Breast epithelium (tissue), 4 donors: Measurements from ENCODE around the gene ERRFI1. TPM values are rescaled to one million over a fixed set of nuclear protein-coding genes. Genes with fewer than 3 reads are reported as not detected.
A peak's percentile ranks its signal among the peaks of the same experiment; 100 is the strongest.

ENCODE experiments used
- DNase-seq, 2 donors: peaks; one replicate each; pipeline ENCODE4 v3.0.0-alpha.2; 2019; ENCODE audit warnings: low spot score in 2 of 2
- H3K27ac ChIP-seq, 2 donors: fragments of 200-600 bp; sonication (generic) in 1 of 2; one replicate each; pipeline ENCODE4 v1.5.1; 2016 to 2019; ENCODE audit warnings: mild to moderate bottlenecking in 1 of 2
- H3K27me3 ChIP-seq, 2 donors: fragments of 200-600 bp; sonication (generic) in 1 of 2; one replicate each; pipeline versions ENCODE4 v1.5.1 to v1.6.0; 2017 to 2019; ENCODE audit warnings: control low read depth in 1 of 2, mild to moderate bottlenecking in 1 of 2
- H3K36me3 ChIP-seq: fragments of 200-600 bp; one replicate; pipeline ENCODE4 v1.5.1; 2019
- H3K4me1 ChIP-seq, 2 donors: fragments of 200-600 bp; sonication (generic); one replicate each; pipeline ENCODE4 v1.5.1; 2016 to 2019; ENCODE audit warnings: control low read depth in 1 of 2
- H3K4me3 ChIP-seq, 3 donors: fragments of 200-600 bp; sonication (generic); 1 replicate in 2 of 3; 2 replicates in 1 of 3; pipeline ENCODE4 v1.5.1; 2016 to 2019; ENCODE audit warnings: mild to moderate bottlenecking in 3 of 3, moderate library complexity in 2 of 3
- H3K9me3 ChIP-seq, 2 donors: fragments of 200-600 bp; sonication (generic) in 1 of 2; one replicate each; pipeline ENCODE4 v1.5.1; 2016 to 2019; ENCODE audit warnings: control low read depth in 1 of 2
- POLR2A ChIP-seq: fragments of 450-650 bp; IDR thresholded peaks from one replicate; pipeline ENCODE4 v1.6.1; 2016; ENCODE audit warnings: antibody characterized with exemption, mild to moderate bottlenecking, moderate library complexity
- POLR2AphosphoS5 ChIP-seq, 3 donors: sonication (generic); formaldehyde crosslinking; IDR thresholded peaks; one replicate each; pipeline ENCODE4 v1.6.1; 2017; ENCODE audit warnings: antibody characterized with exemption in 3 of 3
- intact Hi-C: fragments of 100-400 bp; cut with DNase I; formaldehyde crosslinking; loops from one replicate; pipeline ENCODE4 v1.15.1; 2023; ENCODE audit warnings: low total_unique reads
- total RNA-seq, 3 donors: library from RNA; depleted of rRNA; stranded (reverse); fragments of >200 nt; gene quantifications; one replicate each; pipeline ENCODE4 v1.1.0, GENCODE V29; 2016
- TF ChIP-seq, protein P1 (sequence below), 3 donors: fragments of 450-650 bp; IDR thresholded peaks; one replicate each; pipeline ENCODE4 v1.5.1; 2016 to 2017; ENCODE audit warnings: antibody characterized with exemption in 3 of 3, mild to moderate bottlenecking in 3 of 3, moderate library complexity in 3 of 3

The ERRFI1 gene
- total RNA-seq, 3 donors from 2014 or later = 207 to 550 (median 379) TPM

DNA sequence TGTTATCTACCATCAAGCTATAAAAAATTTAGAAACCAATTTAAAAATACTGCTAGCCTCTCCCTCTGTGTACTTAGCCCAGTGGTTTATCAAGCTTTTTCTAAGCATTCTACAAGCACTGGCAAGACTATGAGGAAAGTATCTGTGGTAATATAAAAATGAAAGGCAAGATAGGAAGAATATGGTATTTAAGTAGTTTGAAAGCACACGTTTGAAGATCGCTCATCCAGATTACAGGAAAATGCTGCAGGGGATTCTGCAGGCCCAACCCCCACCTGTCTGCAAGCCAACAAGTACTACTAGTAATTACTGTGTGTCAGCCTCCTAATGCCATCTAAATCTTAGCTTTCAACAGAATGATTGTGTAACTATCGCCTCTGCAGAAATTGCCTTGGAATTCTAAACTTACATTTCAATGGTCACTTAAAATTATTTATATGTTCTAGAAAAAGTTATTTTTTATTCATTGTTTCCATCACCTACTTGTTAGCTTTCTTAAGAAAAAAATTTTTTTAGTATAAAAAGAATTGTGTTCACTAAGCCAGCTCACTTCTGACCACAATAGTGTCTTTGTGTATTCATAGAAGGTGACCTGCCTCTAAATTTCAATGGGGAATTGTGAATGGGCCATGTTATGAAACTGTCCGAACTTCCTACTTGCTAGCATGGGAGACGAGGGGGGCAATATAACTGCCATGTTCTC lies 8.5 kb downstream of the ERRFI1 start:
- peak in 1 of 2 donors; percentile 60 for DNase-seq
- intact Hi-C loops = loop anchor here (5.0 kb wide), 1 partner anchor 295 kb away; no protein-coding TSS in a partner anchor
- Histone ChIP-seq H3K4me1 (peaks cover 0 to 7% of the 10 kb centered on the region in 2 donors), H3K9me3 (no peaks in the 10 kb centered on the region), H3K27ac (peak overlapping the region; percentile 60 to 97), H3K4me3 (peak overlapping the region in 2 of 3 donors; percentile 4 to 94), H3K36me3 (no peaks in the 10 kb centered on the region), H3K27me3 (no peaks in the 10 kb centered on the region)
- TF ChIP-seq, protein P1, sequence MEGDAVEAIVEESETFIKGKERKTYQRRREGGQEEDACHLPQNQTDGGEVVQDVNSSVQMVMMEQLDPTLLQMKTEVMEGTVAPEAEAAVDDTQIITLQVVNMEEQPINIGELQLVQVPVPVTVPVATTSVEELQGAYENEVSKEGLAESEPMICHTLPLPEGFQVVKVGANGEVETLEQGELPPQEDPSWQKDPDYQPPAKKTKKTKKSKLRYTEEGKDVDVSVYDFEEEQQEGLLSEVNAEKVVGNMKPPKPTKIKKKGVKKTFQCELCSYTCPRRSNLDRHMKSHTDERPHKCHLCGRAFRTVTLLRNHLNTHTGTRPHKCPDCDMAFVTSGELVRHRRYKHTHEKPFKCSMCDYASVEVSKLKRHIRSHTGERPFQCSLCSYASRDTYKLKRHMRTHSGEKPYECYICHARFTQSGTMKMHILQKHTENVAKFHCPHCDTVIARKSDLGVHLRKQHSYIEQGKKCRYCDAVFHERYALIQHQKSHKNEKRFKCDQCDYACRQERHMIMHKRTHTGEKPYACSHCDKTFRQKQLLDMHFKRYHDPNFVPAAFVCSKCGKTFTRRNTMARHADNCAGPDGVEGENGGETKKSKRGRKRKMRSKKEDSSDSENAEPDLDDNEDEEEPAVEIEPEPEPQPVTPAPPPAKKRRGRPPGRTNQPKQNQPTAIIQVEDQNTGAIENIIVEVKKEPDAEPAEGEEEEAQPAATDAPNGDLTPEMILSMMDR (IDR thresholded peaks at IDR 0.05) = no peak
- TF ChIP-seq POLR2AphosphoS5 (IDR thresholded peaks at IDR 0.05) (peak in 2 of 3 donors; percentile 32 to 33), POLR2A (no peak)

GRCh38 chr1:8016895-8017241 lies 9.2 kb downstream of the ERRFI1 start:
- H3K4me3 ChIP-seq = peak overlapping the region in 2 of 3 donors; percentile 5 to 40
- H3K9me3 ChIP-seq = no peaks in the 10 kb centered on the region
- no peaks in the 10 kb centered on the region for H3K36me3 ChIP-seq
- H3K4me1 ChIP-seq = peaks cover 0 to 7% of the 10 kb centered on the region in 2 donors
- DNase-seq = no peak
- TF ChIP-seq POLR2AphosphoS5 (IDR thresholded peaks at IDR 0.05) (no peak), POLR2A (no peak)
- TF ChIP-seq, protein P1 (IDR thresholded peaks at IDR 0.05) = no peak
- peak overlapping the region; percentile 60 to 97 for H3K27ac ChIP-seq
- no peaks in the 10 kb centered on the region for H3K27me3 ChIP-seq
- intact Hi-C loops = loop anchor here (5.0 kb wide), 1 partner anchor 295 kb away; no protein-coding TSS in a partner anchor

DNA sequence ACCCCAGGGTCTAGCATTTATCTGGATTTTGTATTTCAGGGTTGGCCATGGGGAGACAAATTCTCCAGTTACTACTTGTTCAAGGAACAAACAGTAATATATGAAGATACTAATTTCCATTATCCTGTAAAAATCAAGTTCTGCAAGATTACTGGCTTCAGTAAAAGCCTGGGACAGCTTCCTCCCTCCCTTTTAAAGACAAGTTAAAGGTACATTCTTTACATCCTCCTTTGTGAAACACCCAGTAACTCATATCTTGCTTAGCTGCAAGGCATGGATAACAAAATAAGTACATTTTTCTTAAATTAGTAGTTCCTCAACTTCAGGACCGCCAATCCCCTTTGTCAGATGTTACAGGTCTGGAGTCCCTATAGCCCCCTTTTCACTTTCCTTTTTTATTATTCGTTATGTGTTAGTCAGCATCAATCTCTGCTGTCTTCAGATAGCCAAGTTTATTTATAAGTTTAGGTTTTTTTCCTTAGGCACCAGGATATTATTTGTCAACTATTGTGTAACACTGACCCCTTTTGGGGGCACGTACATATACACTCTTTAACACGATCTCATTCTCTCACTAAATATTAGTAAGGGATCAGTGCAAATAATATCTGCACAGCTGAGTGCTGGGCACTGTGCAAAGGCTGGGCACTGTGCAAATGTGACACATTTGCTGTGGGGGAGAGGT lies 9.8 kb downstream of the ERRFI1 start:
- peaks cover 0 to 7% of the 10 kb centered on the region in 2 donors for H3K4me1 ChIP-seq
- H3K4me3 ChIP-seq = peak overlapping the region in 2 of 3 donors; percentile 5 to 32

DNA sequence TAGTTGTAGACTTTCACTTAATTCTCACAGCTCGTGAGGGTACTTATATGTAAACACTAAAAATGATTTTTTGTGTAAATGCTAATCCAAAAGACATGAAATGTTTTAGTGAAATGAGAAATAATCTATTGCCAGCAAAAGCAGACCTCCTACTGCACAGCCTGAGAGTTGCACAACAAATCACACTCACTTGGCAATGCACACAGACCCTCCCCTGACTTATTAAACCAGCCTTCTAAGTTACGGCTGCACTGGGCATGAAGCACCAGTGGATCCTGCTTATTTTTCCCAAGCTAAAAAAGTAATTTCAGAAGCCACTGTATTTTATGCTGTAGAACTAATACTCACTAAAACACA lies 10.3 kb downstream of the ERRFI1 start:
- no peak for DNase-seq
- peak overlapping the region; percentile 27 to 97 for H3K27ac ChIP-seq
- H3K4me3 ChIP-seq = peak overlapping the region; percentile 5 to 32 (median 8)
- H3K36me3 ChIP-seq = no peaks in the 10 kb centered on the region
- TF ChIP-seq POLR2AphosphoS5 (IDR thresholded peaks at IDR 0.05) = peak in 1 of 3 donors; percentile 31
- TF ChIP-seq POLR2A = no peak
- TF ChIP-seq, protein P1 (IDR thresholded peaks at IDR 0.05) = no peak
- H3K9me3 ChIP-seq = no peaks in the 10 kb centered on the region
- peaks cover 0 to 7% of the 10 kb centered on the region in 2 donors for H3K4me1 ChIP-seq
- intact Hi-C loops = loop anchor here (5.0 kb wide), 1 partner anchor 297 kb away; no protein-coding TSS in a partner anchor
- no peaks in the 10 kb centered on the region for H3K27me3 ChIP-seq

More for the DNA sequence above, 9.8 kb downstream of the ERRFI1 start:
- intact Hi-C loops = loop anchor here (5.0 kb wide), 1 partner anchor 296 kb away; no protein-coding TSS in a partner anchor
- no peaks in the 10 kb centered on the region for H3K36me3 ChIP-seq
- H3K27ac ChIP-seq = peak overlapping the region; percentile 27 to 97
- no peak for DNase-seq
- TF ChIP-seq POLR2AphosphoS5 (IDR thresholded peaks at IDR 0.05) (no peak), POLR2A (no peak)
- TF ChIP-seq, protein P1 (IDR thresholded peaks at IDR 0.05) = peak in 1 of 3 donors; percentile 12
- H3K27me3 ChIP-seq = no peaks in the 10 kb centered on the region
- H3K9me3 ChIP-seq = no peaks in the 10 kb centered on the region
